ENCODE data around the gene ATN1. TPM values are rescaled to one million over a fixed set of nuclear protein-coding genes. Genes with fewer than 3 reads are reported as not detected.

Gene ATN1
- total RNA-seq, 1 donor from 2014 or later: 12.1 TPM

DNA sequence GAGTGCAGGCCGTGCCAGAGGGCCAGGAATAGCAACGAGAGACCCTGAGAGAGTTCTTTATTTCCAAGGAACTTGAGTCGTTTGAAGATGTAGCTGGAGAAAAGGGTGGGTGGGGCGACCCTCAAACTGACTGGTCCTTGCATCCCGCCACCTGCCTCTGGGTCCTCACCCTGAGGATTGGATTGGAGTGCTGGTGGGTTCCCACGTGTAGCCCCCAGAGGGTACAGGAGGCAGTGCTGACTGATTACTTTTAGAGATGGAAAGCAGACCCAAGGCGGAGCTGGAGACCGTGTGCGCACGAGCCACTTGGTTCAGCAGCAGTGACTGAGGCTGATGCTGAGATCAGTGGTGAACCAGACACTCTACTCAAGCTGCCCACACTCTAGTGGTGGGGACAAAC is 49.9 kb downstream of the ATN1 start:
- DNase-seq: no peak

DNA sequence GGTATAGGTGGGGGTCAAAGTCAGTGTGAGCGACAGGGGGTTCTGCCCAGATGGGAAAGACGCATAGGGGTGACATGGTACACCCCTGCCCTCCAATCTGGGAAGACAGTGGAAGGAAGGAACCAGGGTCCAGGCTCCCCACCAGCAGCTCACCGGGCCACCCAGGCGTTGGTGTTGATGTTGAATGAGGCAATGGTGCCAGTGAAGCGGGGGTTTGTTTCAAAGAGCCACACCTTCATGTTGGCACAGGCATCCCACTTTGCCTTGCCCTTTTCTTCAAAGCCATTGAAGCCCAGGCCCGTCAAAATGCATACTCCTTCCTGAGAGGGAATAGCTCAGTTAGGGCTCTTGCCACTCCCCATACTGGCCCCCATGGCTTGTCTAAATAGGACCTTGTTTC is 50.4 kb downstream of the ATN1 start:
- DNase-seq: no peak

DNA sequence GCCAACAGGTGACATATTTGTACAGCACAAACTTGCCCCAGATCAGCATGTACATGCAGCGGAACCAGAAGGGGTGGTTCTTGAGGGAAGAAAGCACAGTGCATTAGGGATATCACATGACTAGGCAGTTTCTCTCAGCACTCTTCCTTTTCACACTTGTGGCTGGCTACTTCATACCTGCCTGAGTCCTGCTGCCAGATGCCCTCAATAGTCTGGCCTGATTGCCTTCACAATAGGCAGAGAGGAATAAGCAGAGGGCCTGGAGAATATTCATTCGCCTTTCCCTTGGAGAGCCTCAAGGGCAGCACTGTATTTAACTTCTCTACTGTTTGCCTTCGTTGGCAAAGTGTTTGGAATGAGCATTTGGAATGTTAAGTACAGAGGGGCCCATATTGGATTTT is 50.9 kb downstream of the ATN1 start:
- DNase-seq: no peak

DNA sequence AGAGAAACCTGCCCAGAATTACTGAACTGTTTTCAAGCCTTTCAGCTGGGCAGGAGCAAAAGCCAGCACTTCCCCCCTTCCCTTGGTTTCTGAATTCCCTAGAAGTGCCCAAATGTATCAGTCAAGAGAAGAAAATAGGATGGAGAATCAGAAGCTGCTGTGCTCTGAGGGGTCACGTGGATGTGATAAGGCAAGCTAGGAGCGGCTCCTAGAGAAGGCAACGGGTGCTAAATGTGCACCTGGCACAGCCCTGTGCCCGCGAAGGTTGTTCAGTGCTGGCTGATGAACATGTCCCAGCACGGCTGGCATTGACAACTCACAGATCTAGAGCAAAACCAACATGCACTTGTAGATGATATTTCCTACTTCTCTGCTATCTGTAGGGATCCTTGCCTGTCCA is 51.3 kb downstream of the ATN1 start:
- DNase-seq: no peak

DNA sequence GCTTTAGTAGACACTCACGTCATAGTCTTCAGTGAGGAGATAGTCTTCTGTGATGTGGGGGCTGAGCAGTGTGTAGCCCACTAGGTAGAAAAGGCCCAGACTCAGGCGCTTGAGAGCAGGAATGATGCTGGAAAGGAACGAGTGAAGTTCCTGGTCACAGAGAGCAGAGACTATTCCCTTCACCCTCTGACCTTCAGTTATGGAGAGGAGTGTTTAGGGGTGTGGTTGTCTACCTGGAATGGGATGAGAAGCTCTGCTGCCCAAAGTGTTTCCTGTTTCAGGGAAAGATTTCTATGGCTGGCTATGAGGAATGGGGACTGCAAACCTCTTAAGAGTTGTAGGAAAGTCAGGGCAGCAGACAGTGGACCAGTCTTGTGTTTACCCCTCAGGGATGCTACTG is 51.7 kb downstream of the ATN1 start:
- no peak for DNase-seq

DNA sequence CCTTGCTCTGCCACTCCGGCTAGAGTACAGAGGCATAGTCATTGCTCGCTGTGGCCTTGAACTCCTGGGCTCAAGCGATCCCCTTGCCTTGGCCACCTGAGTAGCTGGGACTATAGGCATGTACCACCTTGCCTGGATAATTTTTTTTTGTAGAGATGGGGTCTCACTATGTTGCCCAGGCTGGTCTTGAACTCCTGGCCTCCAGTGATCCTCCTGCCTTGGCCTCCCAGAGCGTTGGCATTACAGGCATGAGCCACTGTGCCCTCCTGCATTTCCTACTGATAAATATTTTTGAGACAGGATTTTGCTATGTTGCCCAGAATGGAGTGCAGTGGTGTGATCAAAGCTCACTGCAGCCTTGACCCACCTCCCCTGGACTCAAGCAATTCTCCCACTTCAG is 52.3 kb downstream of the ATN1 start:
- DNase-seq: no peak

DNA sequence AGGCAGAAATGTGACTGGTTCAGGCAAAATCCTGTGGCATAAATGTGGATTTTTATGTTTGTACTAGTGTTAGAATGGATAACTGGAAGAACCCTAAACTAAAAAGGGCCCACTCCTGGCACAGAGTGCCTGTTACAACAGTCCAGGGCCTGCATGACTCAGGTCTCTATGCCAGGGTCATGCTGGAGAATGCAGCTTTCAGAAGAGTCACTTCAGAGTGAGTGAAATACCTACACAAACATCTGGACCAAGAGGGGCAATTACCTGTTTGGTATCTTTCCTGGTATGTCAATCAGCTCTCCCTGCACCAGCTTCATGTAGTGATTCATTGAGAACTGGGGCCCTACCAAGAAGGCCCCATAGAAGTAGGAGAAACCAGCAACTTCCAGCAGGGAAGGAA is 53.0 kb downstream of the ATN1 start:
- no peak for DNase-seq

DNA sequence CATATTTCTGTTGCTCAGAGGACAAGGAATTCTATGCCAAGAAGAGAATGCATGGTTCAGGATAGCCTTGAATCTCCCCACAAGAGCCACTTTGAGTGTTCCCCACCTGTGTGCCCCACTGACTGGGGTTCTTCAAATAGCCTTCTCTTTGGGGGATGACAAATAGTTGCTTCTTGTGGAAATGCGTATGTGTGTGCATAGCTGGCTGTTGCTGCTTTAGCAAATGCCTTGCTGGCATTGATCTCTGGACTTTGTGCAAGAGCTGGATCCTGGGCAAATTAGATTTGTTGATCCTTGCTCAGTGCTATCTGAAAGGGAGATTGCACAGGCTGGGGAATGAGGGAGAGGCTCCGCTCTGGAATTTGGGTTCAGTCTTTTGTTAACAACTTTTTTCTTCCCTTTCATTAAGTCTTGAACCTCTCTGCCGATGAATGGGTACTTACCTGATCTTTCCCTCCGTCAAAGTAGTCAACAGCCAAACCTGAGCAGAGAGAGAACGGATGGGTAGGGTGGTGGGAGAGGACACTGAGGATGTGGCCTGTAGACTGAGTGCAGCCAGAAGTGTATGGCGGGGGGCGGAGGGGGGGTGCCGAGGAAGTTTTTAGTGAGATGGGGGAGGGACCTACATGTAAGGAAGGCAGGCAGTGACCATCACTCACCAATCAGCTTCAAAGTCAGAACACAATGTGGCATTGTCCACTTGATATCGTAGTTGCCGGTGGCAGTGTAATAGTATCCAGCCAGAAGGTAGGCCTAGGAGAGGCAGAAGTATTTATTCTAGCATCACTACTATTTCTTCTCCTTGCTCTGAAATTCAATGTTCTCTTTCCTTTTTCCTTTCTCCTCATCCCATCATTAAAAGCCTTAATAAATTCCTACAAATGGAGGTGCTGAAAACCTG is 53.6 kb downstream of the ATN1 start:
- DNase-seq: no peak

DNA sequence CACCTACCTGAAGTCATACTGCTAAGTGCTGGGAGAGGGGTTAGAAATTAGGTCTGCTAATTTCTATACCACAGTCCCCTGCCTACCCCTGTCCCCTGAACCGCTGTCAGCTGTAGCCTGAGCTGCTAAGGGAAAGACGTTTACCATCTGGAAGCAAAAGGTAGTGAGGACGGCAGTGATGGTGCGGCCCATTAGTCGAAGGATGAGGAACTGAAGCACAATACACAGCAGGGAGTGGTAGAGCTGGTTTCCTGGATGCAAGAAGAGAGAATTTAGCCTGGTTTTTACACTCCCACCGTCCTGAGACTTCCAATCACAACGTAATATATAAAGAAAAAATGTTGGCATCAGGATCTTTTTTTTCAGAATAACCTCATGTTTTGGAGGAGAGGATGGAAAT is 54.8 kb downstream of the ATN1 start:
- DNase-seq: no peak

DNA sequence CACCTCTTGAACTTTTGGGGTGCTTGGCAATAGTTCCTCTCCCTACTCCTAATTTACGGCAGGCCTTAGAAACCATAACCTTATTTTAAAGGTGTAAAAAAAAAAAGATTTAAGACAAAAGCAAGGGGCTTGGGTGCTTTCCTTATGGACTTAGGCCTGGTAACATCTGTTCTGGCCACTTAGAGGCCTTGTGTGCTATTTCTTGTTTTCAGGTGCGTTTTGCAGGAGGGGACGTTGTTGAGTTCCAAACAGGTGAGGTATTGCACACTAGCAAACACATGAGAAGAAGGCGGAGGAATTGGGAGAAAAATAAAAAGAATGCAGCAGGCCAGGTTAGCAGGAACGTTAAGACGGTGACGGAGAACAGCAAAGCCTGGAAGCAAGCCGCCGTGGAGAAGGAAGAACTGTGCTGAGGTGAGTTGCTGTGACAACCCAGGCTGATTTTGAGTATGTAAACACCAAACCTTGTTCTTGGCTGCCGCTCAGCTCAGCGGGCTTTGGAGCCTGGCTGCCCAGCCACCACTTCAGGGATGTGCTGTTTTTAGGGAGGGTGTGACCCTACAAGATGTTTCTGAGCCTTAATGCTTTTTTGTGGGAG is 60.3 kb downstream of the ATN1 start:
- no peak for DNase-seq

Other genes with a start within 250 kb of the ATN1 start
- gene ZNF384, start 238.6 kb upstream of the ATN1 start, total RNA-seq: 12.1 and 15.9 TPM in 2 replicates
- not detected in 2 replicates for gene PIANP, start 227.1 kb upstream of the ATN1 start, total RNA-seq
- 31.7 and 41.4 TPM in 2 replicates for gene COPS7A, start 203.9 kb upstream of the ATN1 start, total RNA-seq
- gene MLF2, start 174.8 kb upstream of the ATN1 start, total RNA-seq: 107 and 161 TPM in 2 replicates
- gene PTMS, start 161.6 kb upstream of the ATN1 start, total RNA-seq: 65.5 and 130 TPM in 2 replicates
- under 0.01 and 0.05 TPM in 2 replicates for gene LAG3, start 155.4 kb upstream of the ATN1 start, total RNA-seq
- not detected in 2 replicates for gene CD4, start 138.4 kb upstream of the ATN1 start, total RNA-seq
- 0.93 and 1.9 TPM in 2 replicates for gene GPR162, start 106.1 kb upstream of the ATN1 start, total RNA-seq
- gene P3H3, start 99.6 kb upstream of the ATN1 start, total RNA-seq: 18.8 and 22.1 TPM in 2 replicates
- gene GNB3, start 87.0 kb upstream of the ATN1 start, total RNA-seq: 0.28 and 1.0 TPM in 2 replicates
- gene CDCA3, start 76.7 kb upstream of the ATN1 start, total RNA-seq: 5.6 and 24.0 TPM in 2 replicates
- 85.3 and 128 TPM in 2 replicates for gene USP5, start 75.8 kb upstream of the ATN1 start, total RNA-seq
- 625 and 743 TPM in 2 replicates for gene TPI1, start 60.4 kb upstream of the ATN1 start, total RNA-seq
- 3.5 and 6.0 TPM in 2 replicates for gene SPSB2, start 54.7 kb upstream of the ATN1 start, total RNA-seq
- gene LRRC23, start 23.1 kb upstream of the ATN1 start, total RNA-seq: 2.2 and 5.8 TPM in 2 replicates
- gene ENO2, start 13.4 kb upstream of the ATN1 start, total RNA-seq: 2.8 and 2.9 TPM in 2 replicates
- gene RNU7-1, start 15.9 kb downstream of the ATN1 start, total RNA-seq: not detected in 2 replicates
- 73.7 and 177 TPM in 2 replicates for gene C12orf57, start 16.1 kb downstream of the ATN1 start, total RNA-seq
- gene PTPN6, start 23.4 kb downstream of the ATN1 start, total RNA-seq: 2.4 and 3.4 TPM in 2 replicates
- 191 and 205 TPM in 2 replicates for gene PHB2, start 42.7 kb downstream of the ATN1 start, total RNA-seq
- 35.6 and 39.3 TPM in 2 replicates for gene EMG1, start 43.0 kb downstream of the ATN1 start, total RNA-seq
- gene LPCAT3, start 90.5 kb downstream of the ATN1 start, total RNA-seq: 8.0 and 15.3 TPM in 2 replicates
- 0.19 and 1.4 TPM in 2 replicates for gene C1S, start 132.8 kb downstream of the ATN1 start, total RNA-seq
- gene C1R, start 164.5 kb downstream of the ATN1 start, total RNA-seq: 2.0 TPM in 2 replicates
- gene C1RL, start 181.3 kb downstream of the ATN1 start, total RNA-seq: 26.7 and 28.8 TPM in 2 replicates
- gene RBP5, start 200.9 kb downstream of the ATN1 start, total RNA-seq: 0.19 TPM in 1 of 2 replicates, not detected in the other
- 35.2 and 42.0 TPM in 2 replicates for gene CLSTN3, start 202.4 kb downstream of the ATN1 start, total RNA-seq